NCI-H187 treated with DMSO at 0.1 percent for 48 hours (cell line): ENCODE data around the gene UGT1A9.
"Not testable (repeated sequence)": the region's sequence is repeated elsewhere in the genome, so short reads cannot be mapped to it uniquely, and the experiment has no call there.

ENCODE experiments used
- DNase-seq: peaks from one replicate; lab custom pipeline; 2025; lab: John Stamatoyannopoulos, UW

UGT1A9 gene

DNA sequence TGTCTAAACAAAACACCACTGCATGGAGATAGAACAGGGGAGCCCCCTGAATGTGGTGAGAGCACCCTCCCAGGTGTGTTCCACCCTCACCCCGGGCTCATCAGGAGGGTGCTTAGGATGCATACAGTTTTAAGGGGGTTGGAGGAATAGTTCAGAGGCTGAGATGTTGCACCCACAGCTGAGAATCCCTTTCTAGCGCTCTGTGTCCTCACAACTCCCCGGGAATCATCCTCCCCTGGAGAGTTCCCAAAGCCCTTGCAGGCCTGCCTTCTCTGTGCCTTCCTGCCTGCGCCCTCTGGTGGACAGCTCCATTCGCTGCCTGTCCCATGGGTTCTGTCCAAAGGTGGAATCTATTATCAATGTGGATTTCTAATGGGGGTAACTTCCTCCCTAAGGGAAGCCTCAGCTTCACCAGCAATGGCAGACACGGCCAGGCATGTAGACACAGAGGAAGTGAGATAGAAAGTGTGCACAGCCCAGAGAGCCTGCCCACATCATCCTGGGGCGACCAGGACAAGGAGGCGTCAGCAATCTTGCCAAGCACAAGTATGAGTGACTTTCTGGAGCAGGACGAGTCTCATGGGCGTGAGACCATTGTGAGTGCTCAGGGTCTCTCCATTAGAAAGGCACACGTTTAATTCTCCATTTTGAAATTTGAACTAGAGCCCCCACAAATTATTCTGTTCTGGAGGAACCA, 39.8 kb downstream of the UGT1A9 start:
- DNase-seq = peak; percentile 10

DNA sequence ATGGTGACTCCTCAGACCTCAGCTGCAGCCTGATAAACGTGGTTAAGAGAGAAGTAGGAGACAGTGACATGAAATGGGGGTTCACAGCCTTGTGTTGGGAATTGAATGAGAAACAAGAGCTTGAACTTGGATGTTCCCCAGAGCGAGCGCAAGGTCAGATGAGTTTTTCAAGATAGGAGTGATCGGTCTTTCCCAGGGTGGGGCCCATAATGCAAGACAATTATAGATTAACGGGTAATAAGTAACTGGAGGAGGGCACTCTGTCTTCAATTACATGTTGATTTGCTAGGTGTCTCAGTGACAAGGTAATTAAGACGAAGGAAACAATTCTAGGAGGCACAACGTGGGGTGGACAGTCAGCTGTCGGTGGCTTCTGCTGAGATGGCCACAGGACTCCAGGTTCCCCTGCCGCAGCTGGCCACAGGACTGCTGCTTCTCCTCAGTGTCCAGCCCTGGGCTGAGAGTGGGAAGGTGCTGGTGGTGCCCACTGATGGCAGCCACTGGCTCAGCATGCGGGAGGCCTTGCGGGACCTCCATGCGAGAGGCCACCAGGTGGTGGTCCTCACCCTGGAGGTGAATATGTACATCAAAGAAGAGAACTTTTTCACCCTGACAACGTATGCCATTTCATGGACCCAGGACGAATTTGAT, 41.0 kb downstream of the UGT1A9 start, which contains the start of gene UGT1A5:
UGT1A5 (plus strand) TSS at position 297 of the 651 bp plus-strand sequence; CDS start at position 382, 85 bp downstream.
- DNase-seq = no peak

DNA sequence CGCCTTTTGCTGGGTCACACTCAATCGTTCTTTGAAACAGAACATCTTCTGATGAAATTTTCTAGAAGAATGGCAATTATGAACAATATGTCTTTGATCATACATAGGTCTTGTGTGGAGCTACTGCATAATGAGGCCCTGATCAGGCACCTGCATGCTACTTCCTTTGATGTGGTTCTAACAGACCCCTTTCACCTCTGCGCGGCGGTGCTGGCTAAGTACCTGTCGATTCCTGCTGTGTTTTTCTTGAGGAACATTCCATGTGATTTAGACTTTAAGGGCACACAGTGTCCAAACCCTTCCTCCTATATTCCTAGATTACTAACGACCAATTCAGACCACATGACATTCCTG, 41.5 kb downstream of the UGT1A9 start:
- no peak for DNase-seq

- no peak for DNase-seq
Measured at GRCh38 chr2:233714121-233714520, 42.4 kb downstream of the UGT1A9 start.

GRCh38 chr2:233718552-233718951, 46.9 kb downstream of the UGT1A9 start, which contains the start of gene UGT1A4:
Gene UGT1A4, plus strand, starts transcription at chr2:233718736. Its CDS starts 85 bp downstream, at chr2:233718821.
- DNase-seq = no peak

DNA sequence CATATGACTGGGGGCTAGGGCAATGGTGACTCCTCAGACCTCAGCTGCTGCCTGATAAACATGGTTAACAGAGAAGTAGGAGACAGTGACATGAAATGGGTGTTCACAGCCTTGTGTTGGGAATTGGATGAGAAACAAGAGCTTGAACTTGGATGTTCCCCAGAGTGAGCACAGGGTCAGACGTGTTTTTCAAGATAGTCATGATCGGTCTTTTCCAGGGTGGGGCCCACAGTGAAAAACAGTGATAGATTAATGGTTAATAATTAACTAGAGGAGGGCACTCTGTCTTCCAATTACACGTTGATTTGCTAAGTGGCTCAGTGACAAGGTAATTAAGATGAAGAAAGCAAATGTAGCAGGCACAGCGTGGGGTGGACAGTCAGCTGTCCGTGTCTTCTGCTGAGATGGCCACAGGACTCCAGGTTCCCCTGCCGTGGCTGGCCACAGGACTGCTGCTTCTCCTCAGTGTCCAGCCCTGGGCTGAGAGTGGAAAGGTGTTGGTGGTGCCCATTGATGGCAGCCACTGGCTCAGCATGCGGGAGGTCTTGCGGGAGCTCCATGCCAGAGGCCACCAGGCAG, 57.1 kb downstream of the UGT1A9 start, which contains the start of gene UGT1A3:
UGT1A3 (plus strand) TSS at position 320 of the 579 bp plus-strand sequence; CDS start at position 405, 85 bp downstream.
- DNase-seq = no peak

GRCh38 chr2:233736868-233737653, 65.4 kb downstream of the UGT1A9 start:
- DNase-seq = not testable (repeated sequence)

GRCh38 chr2:233740870-233741269, 69.2 kb downstream of the UGT1A9 start:
- no peak for DNase-seq

GRCh38 chr2:233743464-233744259, 72.0 kb downstream of the UGT1A9 start:
- no peak for DNase-seq

DNA sequence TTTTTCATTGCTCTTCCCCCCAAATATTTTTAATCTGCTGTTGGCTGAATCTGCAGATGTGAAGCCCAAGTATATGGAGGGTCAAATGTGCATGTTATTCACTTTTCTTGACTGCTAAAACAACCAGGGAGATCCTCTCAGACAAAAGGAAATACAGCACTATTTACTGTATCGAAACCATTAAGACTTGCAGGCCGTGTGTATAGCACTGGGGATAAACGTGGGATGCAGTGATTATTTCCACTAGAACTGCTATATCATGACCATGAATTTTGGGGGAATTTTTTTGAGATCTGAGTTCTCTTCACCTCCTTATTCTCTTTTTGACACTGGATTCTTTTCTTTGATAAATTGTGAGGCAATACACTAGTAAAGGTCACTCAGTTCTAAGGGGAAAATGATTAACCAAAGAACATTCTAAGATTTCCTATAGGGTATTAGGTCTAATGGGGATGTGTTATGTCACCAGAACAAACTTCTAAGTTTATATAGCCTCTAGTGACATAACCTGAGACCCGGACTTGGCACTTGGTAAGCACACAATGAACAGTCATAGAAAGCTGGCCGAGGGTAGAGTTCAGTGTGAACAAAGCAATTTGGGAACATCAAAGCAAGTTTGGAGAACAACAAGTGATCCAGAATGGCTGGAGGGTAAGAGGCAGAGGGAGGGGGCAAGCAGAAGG, 73.5 kb downstream of the UGT1A9 start:
- no peak for DNase-seq

- DNase-seq = not testable (repeated sequence)
Measured at GRCh38 chr2:233745838-233746237, 74.1 kb downstream of the UGT1A9 start.

- no peak for DNase-seq
Measured at GRCh38 chr2:233746475-233747282, 75.0 kb downstream of the UGT1A9 start.

DNA sequence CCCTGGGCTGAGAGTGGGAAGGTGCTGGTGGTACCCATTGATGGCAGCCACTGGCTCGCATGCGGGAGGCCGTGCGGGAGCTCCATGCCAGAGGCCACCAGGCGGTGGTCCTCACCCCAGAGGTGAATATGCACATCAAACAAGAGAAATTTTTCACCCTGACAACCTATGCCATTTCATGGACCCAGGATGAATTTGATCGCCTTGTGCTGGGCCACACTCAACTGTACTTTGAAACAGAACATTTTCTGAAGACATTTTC, 75.5 kb downstream of the UGT1A9 start:
- no peak for DNase-seq

DNA sequence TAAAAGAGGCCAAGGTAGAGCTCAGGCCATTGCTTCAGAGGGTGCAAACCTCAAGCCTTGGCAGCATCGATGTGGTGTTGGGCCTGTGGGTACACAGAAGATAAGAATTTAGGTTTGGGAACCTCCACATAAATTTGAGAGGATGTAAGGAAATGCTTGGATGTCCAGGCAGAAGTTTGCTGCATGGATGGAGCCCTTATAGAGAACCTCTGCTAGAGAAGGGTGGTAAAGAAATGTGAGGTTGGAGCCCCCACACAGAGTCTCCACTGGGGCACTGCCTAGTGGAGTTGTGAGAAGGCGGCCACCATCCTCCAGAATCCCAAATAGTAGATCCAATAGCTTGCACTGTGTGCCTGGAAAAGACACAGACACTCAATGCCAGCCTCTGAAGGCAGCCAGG, 79.0 kb downstream of the UGT1A9 start:
- not testable (repeated sequence) for DNase-seq

- DNase-seq = not testable (repeated sequence)
Measured at GRCh38 chr2:233751212-233752009, 79.7 kb downstream of the UGT1A9 start.

GRCh38 chr2:233754872-233755611, 83.3 kb downstream of the UGT1A9 start:
- DNase-seq = no peak

- DNase-seq = no peak
Measured at GRCh38 chr2:233756429-233757081, 84.9 kb downstream of the UGT1A9 start.

DNA sequence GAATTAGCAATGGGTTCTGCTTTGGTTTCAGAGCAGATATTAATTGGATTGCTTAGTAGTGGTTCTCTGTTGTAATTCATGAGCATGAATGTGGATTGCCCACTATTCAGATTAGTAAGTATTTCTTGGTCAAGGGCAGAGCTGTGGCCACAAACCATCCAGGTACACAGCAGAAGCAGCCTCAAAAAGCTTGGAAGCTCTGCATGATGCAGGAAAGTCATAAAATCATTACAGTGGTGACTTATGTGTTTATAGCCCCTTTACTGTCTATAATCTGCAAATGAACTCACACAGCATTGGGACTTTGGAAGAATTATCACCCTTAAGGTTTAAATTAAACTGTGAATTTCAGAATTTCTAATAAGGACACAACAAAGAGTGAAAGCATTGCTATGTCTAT, 86.4 kb downstream of the UGT1A9 start:
- DNase-seq = no peak
